BJ (cell line): Measurements from ENCODE around the gene CAVIN4. TPM values are rescaled to one million over a fixed set of nuclear protein-coding genes. Genes with fewer than 3 reads are reported as not detected.

Source experiments
- CTCF ChIA-PET: fragments of 350-600 bp; formaldehyde crosslinking; extraction: SDS; loops from one replicate; lab custom pipeline; 2021; ENCODE audit warnings: antibody characterized with exemption, inconsistent platforms; lab: Yijun Ruan, JAX
- POLR2A ChIA-PET: fragments of 300-600 bp; sonication (Branson Sonifier 250); formaldehyde crosslinking; extraction: SDS; loops from one replicate; lab custom pipeline; 2021; ENCODE audit warnings: antibody characterized with exemption; lab: Charles Lee
- DNase-seq: peaks from one replicate; pipeline ENCODE4 v3.0.0-alpha.2; 2011; ENCODE audit warnings: low read depth
- H3K27me3 ChIP-seq: 2 replicates; pipeline ENCODE4 v1.6.0; 2011; ENCODE audit warnings: low read length; ENCODE audit not compliant: control insufficient read depth, insufficient read depth
- H3K36me3 ChIP-seq: 2 replicates; pipeline ENCODE4 v1.5.1; 2011; ENCODE audit warnings: low read length; ENCODE audit not compliant: control insufficient read depth, insufficient read depth
- H3K4me3 ChIP-seq: 2 replicates; pipeline ENCODE4 v1.5.1; 2011; ENCODE audit warnings: low read depth, mild to moderate bottlenecking, control low read depth, low read length
- CTCF ChIP-seq: IDR thresholded peaks from 2 replicates; pipeline ENCODE4 v1.5.1; 2011; ENCODE audit warnings: low read depth, mild to moderate bottlenecking, control low read depth, inconsistent platforms, low read length, moderate library complexity; ENCODE audit not compliant: insufficient read depth
- polyA plus RNA-seq: library from polyadenylated mRNA; depleted of rRNA; stranded (reverse); fragments of >200 nt; gene quantifications from 2 replicates; pipeline ENCODE4 v1.2.3, GENCODE V29; 2011; rRNA removed

The CAVIN4 gene
- polyA plus RNA-seq, 1 experiment: 0.21 TPM

GRCh38 chr9:100623969-100624368 is 46.1 kb downstream of the CAVIN4 start:
- Histone ChIP-seq H3K4me3 (no peak overlapping the region), H3K27me3 (no peaks in the 10 kb centered on the region), H3K36me3 (no peaks in the 10 kb centered on the region)
- POLR2A ChIA-PET: no interaction called here
- CTCF ChIA-PET: interaction anchor here (0.9 to 1.4 kb wide), 2 partner anchors 10 to 14 kb away, joined by 3 to 7 read pairs; no protein-coding TSS in a partner anchor
- no peak for DNase-seq
- TF ChIP-seq CTCF: no peak

- POLR2A ChIA-PET: no interaction called here
- TF ChIP-seq CTCF: no peak
- no peak overlapping the region for H3K4me3 ChIP-seq
- no peaks in the 10 kb centered on the region for H3K27me3 ChIP-seq
- DNase-seq: no peak
- H3K36me3 ChIP-seq: no peaks in the 10 kb centered on the region
- CTCF ChIA-PET: no interaction called here
These were observed 49.1 kb downstream of the CAVIN4 start for GRCh38 chr9:100626949-100627348.

GRCh38 chr9:100637787-100638186 is 59.9 kb downstream of the CAVIN4 start:
- ChIA-PET CTCF (interaction anchor here (0.6 to 1.9 kb wide), 2 partner anchors 14 to 365 kb away, joined by 3 to 7 read pairs; no protein-coding TSS in a partner anchor), POLR2A (interaction anchor here (0.6 kb wide), 1 partner anchor 760 kb away, joined by 3 read pairs; no protein-coding TSS in a partner anchor)
- TF ChIP-seq CTCF: no peak
- Histone ChIP-seq H3K36me3 (no peaks in the 10 kb centered on the region), H3K27me3 (no peaks in the 10 kb centered on the region), H3K4me3 (no peak overlapping the region)
- no peak for DNase-seq

Other genes starting within 250 kb of the CAVIN4 start
- 12.8 and 23.6 TPM in 2 replicates for gene TEX10, start 225.1 kb upstream of the CAVIN4 start, polyA plus RNA-seq
- 34.5 and 38.3 TPM in 2 replicates for gene MSANTD3, start 150.9 kb upstream of the CAVIN4 start, polyA plus RNA-seq
- 0.10 and 0.28 TPM in 2 replicates for gene TMEFF1, start 104.9 kb upstream of the CAVIN4 start, polyA plus RNA-seq